DOHH2 (cell line): Measurements from ENCODE around the gene LIPC.

Experiments
- CTCF ChIP-seq: fragments of 200-600 bp; sonication (generic); IDR thresholded peaks from one replicate; pipeline ENCODE4 v1.5.1; 2014; ENCODE audit warnings: antibody characterized with exemption, mild to moderate bottlenecking, low read depth, low read length; ENCODE audit not compliant: poor library complexity, severe bottlenecking
- EZH2phosphoT487 ChIP-seq: fragments of 200-600 bp; sonication (generic); IDR thresholded peaks from 2 replicates; pipeline ENCODE4 v1.6.1; 2017; ENCODE audit warnings: borderline replicate concordance, mild to moderate bottlenecking, antibody characterized with exemption, low read length, moderate library complexity, mixed read lengths

GRCh38 chr15:58478035-58478434 lies 46.2 kb downstream of the LIPC start:
- no peak for TF ChIP-seq CTCF
- TF ChIP-seq EZH2phosphoT487 = no peak
